CD4-positive, alpha-beta T cell treated with Interleukin-17A for 1 hour (primary cell): ENCODE results near the gene RBBP4.
"Not testable (repeated sequence)": the region's sequence is repeated elsewhere in the genome, so short reads cannot be mapped to it uniquely, and the experiment has no call there.

Experiments used
- DNase-seq: peaks from one replicate; pipeline ENCODE4 v3.0.0-alpha.2; 2020

RBBP4 gene

GRCh38 chr1:32642292-32642827 lies 8.6 kb upstream of the RBBP4 start:
- DNase-seq, result not testable (repeated sequence)

- no peak for DNase-seq
Observed at GRCh38 chr1:32644426-32644825, 6.6 kb upstream of the RBBP4 start.

- DNase-seq, result no peak
Observed at GRCh38 chr1:32647308-32648134, 3.5 kb upstream of the RBBP4 start.

GRCh38 chr1:32650248-32650751 lies 708 bp upstream of the RBBP4 start, which contains the start of gene ZBTB8OS:
Gene ZBTB8OS (minus strand): TSS chr1:32650550. CDS start chr1:32650529, 21 bp downstream.
- peak; percentile 95 for DNase-seq

- no peak for DNase-seq
Observed at GRCh38 chr1:32651461-32652073, 559 bp downstream of the RBBP4 start.

GRCh38 chr1:32652244-32652962 lies 1.4 kb downstream of the RBBP4 start:
- no peak for DNase-seq

- DNase-seq, result no peak
Observed at GRCh38 chr1:32659581-32659980, 8.6 kb downstream of the RBBP4 start.

GRCh38 chr1:32665915-32666314 lies 14.9 kb downstream of the RBBP4 start:
- DNase-seq, result no peak

GRCh38 chr1:32666901-32667566 lies 16.0 kb downstream of the RBBP4 start:
- no peak for DNase-seq

- not testable (repeated sequence) for DNase-seq
Observed at GRCh38 chr1:32668716-32669115, 17.7 kb downstream of the RBBP4 start.

- DNase-seq, result no peak
Observed at GRCh38 chr1:32676945-32677344, 25.9 kb downstream of the RBBP4 start.

GRCh38 chr1:32679993-32680392 lies 29.0 kb downstream of the RBBP4 start:
- DNase-seq, result not testable (repeated sequence)

GRCh38 chr1:32680642-32681041 lies 29.6 kb downstream of the RBBP4 start:
- no peak for DNase-seq

GRCh38 chr1:32681509-32681908 lies 30.5 kb downstream of the RBBP4 start:
- DNase-seq, result no peak

GRCh38 chr1:32681999-32682398 lies 31.0 kb downstream of the RBBP4 start:
- DNase-seq, result no peak

GRCh38 chr1:32683397-32683796 lies 32.4 kb downstream of the RBBP4 start:
- no peak for DNase-seq

GRCh38 chr1:32684167-32684811 lies 33.3 kb downstream of the RBBP4 start:
- no peak for DNase-seq

GRCh38 chr1:32685498-32685897 lies 34.5 kb downstream of the RBBP4 start:
- no peak for DNase-seq

- DNase-seq, result no peak
Observed at GRCh38 chr1:32686387-32686786, 35.4 kb downstream of the RBBP4 start.

- no peak for DNase-seq
Observed at GRCh38 chr1:32693455-32694174, 42.6 kb downstream of the RBBP4 start.
